Activated CD8-positive, alpha-beta memory T cell treated with anti-CD3 and anti-CD28 coated beads for 1 hour (primary cell): Measurements from ENCODE around the gene EHD3.

Experiments
- DNase-seq, 2 donors: peaks; one replicate each; pipeline ENCODE4 v3.0.0-alpha.2; 2020; ENCODE audit warnings: low read depth in 1 of 2; ENCODE audit errors: extremely low read depth in 1 of 2

The EHD3 gene

GRCh38 chr2:31235504-31235902, 1.6 kb downstream of the EHD3 start:
- no peak for DNase-seq

- DNase-seq, result no peak
These were observed 2.7 kb downstream of the EHD3 start for GRCh38 chr2:31236433-31237205.

GRCh38 chr2:31237348-31238017, 3.5 kb downstream of the EHD3 start:
- DNase-seq, result no peak

- no peak for DNase-seq
These were observed 4.4 kb downstream of the EHD3 start for GRCh38 chr2:31238126-31238905.

GRCh38 chr2:31238906-31239592, 5.1 kb downstream of the EHD3 start:
- no peak for DNase-seq

GRCh38 chr2:31239593-31240177, 5.7 kb downstream of the EHD3 start:
- DNase-seq, result no peak

- no peak for DNase-seq
These were observed 6.7 kb downstream of the EHD3 start for GRCh38 chr2:31240381-31241365.

GRCh38 chr2:31241625-31242270, 7.8 kb downstream of the EHD3 start:
- no peak for DNase-seq

- no peak for DNase-seq
These were observed 9.1 kb downstream of the EHD3 start for GRCh38 chr2:31243053-31243452.

- no peak for DNase-seq
These were observed 10.1 kb downstream of the EHD3 start for GRCh38 chr2:31244101-31244500.

GRCh38 chr2:31246184-31246852, 12.4 kb downstream of the EHD3 start:
- DNase-seq, result no peak

- DNase-seq, result no peak
These were observed 13.8 kb downstream of the EHD3 start for GRCh38 chr2:31247711-31248110.

- DNase-seq, result no peak
These were observed 14.2 kb downstream of the EHD3 start for GRCh38 chr2:31248139-31248538.

GRCh38 chr2:31249009-31249690, 15.2 kb downstream of the EHD3 start:
- DNase-seq, result no peak

- no peak for DNase-seq
These were observed 17.1 kb downstream of the EHD3 start for GRCh38 chr2:31251018-31251417.

- DNase-seq, result no peak
These were observed 17.9 kb downstream of the EHD3 start for GRCh38 chr2:31251851-31252250.

- no peak for DNase-seq
These were observed 19.6 kb downstream of the EHD3 start for GRCh38 chr2:31253356-31254131.
